ENCODE data around the gene TNS3. TPM values are rescaled to one million over a fixed set of nuclear protein-coding genes. Genes with fewer than 3 reads are reported as not detected.

The TNS3 gene
- total and polyA plus RNA-seq, 9 of the 15 experiments (the other 6 are each of a cell fraction or from before 2014, with no cell fraction given), result 0.20 TPM; not detected in 8

DNA sequence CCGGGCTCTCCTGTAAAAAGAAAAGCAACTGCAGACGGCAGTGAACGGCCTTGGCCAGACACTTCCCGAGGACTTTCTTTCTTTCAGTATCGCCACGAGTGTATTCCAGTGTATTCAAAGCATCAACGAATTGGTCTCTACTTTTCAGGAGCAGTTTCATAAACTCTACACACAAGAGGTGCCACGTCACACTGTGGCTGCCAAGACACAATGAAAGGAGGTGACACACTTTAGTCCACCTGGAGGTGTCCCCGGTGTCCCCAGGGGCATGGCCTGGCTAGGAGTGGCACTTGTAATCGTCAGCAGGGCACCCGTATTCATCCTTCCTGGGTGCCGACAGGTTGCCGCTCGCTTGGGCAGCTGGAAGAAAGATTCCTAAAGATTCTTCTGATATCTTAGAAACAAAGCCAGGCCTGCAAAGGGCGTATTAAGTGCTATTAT is 5.0 kb downstream of the TNS3 start:
- no peak overlapping the region for H3K27ac ChIP-seq (ENCODE audit: extremely low read depth, low read depth, low read length)
- no peak for ATAC-seq
- H3K4me2 ChIP-seq (ENCODE audit: insufficient read depth, low read length), result no peak overlapping the region
- no peak overlapping the region for H2AFZ ChIP-seq (ENCODE audit: low read depth, low read length)
- no peak for FAIRE-seq
- WGBS (ENCODE audit: insufficient coverage, low coverage, missing lambda C conversion rate), result 4% methylated on average over 15 of the region's 15 CpGs
- peaks cover 4 to 52% of the 10 kb centered on the region in 2 experiments; a peak in 4 of 5 replicates for H3K27me3 ChIP-seq (ENCODE audit: control insufficient read depth in 2 of 2, insufficient read depth in 2 of 2, low read length in 2 of 2)
- H3K9me3 ChIP-seq (replicated peaks; ENCODE audit: control insufficient read depth, insufficient read depth, low read depth, low read length), result no peaks in the 10 kb centered on the region
- POLR2A ChIA-PET, result no interaction called here
- TF ChIP-seq GATAD2B (IDR thresholded peaks at IDR 0.05; ENCODE audit: borderline replicate concordance) (no peak), NR2F6 (CRISPR knock-in tag; IDR thresholded peaks at IDR 0.05) (no peak), RFX5 (IDR thresholded peaks at IDR 0.05; ENCODE audit: low read depth, low read length) (no peak), RBM34 (IDR thresholded peaks at IDR 0.05; ENCODE audit: borderline replicate concordance, insufficient read depth, low read length) (no peak), MCM5 (IDR thresholded peaks at IDR 0.05; ENCODE audit: low read depth) (no peak), NR3C1 (CRISPR knock-in tag; IDR thresholded peaks at IDR 0.05) (no peak), MEIS2 (IDR thresholded peaks at IDR 0.05; ENCODE audit: partially characterized antibody) (no peak), TAF7 (tag; IDR thresholded peaks at IDR 0.05) (no peak)
- TF ChIP-seq, protein P1, sequence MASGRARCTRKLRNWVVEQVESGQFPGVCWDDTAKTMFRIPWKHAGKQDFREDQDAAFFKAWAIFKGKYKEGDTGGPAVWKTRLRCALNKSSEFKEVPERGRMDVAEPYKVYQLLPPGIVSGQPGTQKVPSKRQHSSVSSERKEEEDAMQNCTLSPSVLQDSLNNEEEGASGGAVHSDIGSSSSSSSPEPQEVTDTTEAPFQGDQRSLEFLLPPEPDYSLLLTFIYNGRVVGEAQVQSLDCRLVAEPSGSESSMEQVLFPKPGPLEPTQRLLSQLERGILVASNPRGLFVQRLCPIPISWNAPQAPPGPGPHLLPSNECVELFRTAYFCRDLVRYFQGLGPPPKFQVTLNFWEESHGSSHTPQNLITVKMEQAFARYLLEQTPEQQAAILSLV (tag; IDR thresholded peaks at IDR 0.05), result no peak
- TF ChIP-seq, protein P2, sequence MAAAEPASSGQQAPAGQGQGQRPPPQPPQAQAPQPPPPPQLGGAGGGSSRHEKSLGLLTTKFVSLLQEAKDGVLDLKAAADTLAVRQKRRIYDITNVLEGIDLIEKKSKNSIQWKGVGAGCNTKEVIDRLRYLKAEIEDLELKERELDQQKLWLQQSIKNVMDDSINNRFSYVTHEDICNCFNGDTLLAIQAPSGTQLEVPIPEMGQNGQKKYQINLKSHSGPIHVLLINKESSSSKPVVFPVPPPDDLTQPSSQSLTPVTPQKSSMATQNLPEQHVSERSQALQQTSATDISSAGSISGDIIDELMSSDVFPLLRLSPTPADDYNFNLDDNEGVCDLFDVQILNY (CRISPR knock-in tag; IDR thresholded peaks at IDR 0.05), result no peak
- TF ChIP-seq, protein P3, sequence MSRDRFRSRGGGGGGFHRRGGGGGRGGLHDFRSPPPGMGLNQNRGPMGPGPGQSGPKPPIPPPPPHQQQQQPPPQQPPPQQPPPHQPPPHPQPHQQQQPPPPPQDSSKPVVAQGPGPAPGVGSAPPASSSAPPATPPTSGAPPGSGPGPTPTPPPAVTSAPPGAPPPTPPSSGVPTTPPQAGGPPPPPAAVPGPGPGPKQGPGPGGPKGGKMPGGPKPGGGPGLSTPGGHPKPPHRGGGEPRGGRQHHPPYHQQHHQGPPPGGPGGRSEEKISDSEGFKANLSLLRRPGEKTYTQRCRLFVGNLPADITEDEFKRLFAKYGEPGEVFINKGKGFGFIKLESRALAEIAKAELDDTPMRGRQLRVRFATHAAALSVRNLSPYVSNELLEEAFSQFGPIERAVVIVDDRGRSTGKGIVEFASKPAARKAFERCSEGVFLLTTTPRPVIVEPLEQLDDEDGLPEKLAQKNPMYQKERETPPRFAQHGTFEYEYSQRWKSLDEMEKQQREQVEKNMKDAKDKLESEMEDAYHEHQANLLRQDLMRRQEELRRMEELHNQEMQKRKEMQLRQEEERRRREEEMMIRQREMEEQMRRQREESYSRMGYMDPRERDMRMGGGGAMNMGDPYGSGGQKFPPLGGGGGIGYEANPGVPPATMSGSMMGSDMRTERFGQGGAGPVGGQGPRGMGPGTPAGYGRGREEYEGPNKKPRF (IDR thresholded peaks at IDR 0.05; ENCODE audit: low read depth, low read length), result no peak
- no peaks in the 10 kb centered on the region for H4K20me1 ChIP-seq (replicated peaks; ENCODE audit: control insufficient read depth, insufficient read depth, low read length)
- intact Hi-C loops (cut with micrococcal nuclease) (no loop called here), in situ Hi-C loops (cut with MboI) (no loop called here)
- H3K4me3 ChIP-seq, result no peak overlapping the region
- H3K9me1 ChIP-seq (ENCODE audit: control insufficient read depth, insufficient read depth, low read length), result no peaks in the 10 kb centered on the region
- H3K9ac ChIP-seq (ENCODE audit: insufficient read depth in 1 of 2, low read depth in 2 of 2, low read length in 2 of 2), result no peak overlapping the region
- no peaks in the 10 kb centered on the region for H3K4me1 ChIP-seq (replicated peaks in 1 of 2; ENCODE audit: control insufficient read depth in 2 of 2, insufficient read depth in 2 of 2, low read length in 2 of 2)
- DNase-seq (ENCODE audit: extremely low read depth in 1 of 4, low spot score in 3 of 4), result no peak
- no peaks in the 10 kb centered on the region for H3K79me2 ChIP-seq (ENCODE audit: control insufficient read depth, insufficient read depth, low read length)
- BruUV-seq (replicated peaks), result no TSS peak
- H3K36me3 ChIP-seq (ENCODE audit: control insufficient read depth, insufficient read depth, low read length), result no peaks in the 10 kb centered on the region
- CTCF ChIA-PET (ENCODE audit: low intra/inter-chr PET ratio), result no interaction called here
